ENCODE measurements around the gene SLC44A4. TPM values are rescaled to one million over a fixed set of nuclear protein-coding genes. Genes with fewer than 3 reads are reported as not detected.

SLC44A4 gene
- total RNA-seq, 1 experiment from 2014 or later = not detected

DNA sequence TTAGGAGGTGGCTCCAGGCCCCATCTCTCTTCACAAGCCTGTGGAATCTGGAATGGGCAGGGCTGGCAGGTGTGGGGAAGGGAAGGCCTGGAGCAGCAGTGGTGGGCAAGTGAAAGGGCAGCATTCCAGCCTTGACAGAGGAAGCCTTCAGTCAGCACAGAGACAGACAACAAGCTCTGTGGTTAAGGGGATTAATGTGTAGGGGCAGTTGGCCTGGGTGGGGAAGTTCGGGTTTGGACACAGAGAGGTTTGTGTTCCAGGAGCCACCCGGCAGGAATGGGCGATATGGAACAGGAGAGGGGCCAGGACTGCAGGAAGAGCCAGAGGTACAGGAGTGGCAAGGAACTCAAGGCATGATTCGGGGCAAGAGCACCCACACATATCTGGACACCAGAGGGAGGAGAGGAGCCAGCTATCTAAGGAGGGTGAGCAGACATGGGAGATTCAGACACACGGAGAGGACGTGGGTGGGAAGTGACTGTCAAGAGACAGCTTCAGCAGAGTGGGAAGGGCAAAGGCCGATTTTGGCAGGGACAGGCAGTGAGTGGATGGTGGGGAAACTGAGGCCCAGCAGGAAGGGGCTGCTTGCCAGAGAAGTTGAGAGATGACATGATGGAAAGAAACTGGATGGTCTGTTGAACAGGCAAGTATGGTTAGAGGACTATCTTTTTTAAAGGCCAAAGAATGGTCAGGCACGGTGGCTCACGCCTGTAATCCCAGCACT, 2.5 kb upstream of the SLC44A4 start:
- no peaks in the 10 kb centered on the region for H3K4me1 ChIP-seq (replicated peaks)
- peaks cover 52% of the 10 kb centered on the region for H3K36me3 ChIP-seq
- no peak for DNase-seq (ENCODE audit: low read depth in 1 of 2, low spot score in 2 of 2)
- no peaks in the 10 kb centered on the region for H3K27me3 ChIP-seq (replicated peaks)
- H3K27ac ChIP-seq = no peak overlapping the region
- no peaks in the 10 kb centered on the region for H3K9me3 ChIP-seq (replicated peaks)
- no peak overlapping the region for H3K4me3 ChIP-seq

- Histone ChIP-seq H3K36me3 (peaks cover 50% of the 10 kb centered on the region), H3K4me3 (no peak overlapping the region), H3K27ac (no peak overlapping the region), H3K27me3 (replicated peaks) (no peaks in the 10 kb centered on the region), H3K4me1 (replicated peaks) (no peaks in the 10 kb centered on the region; the same call in 1 of the 2 replicates), H3K9me3 (replicated peaks) (no peaks in the 10 kb centered on the region)
- no peak for DNase-seq (ENCODE audit: low read depth in 1 of 2, low spot score in 2 of 2)
These were observed 1.8 kb upstream of the SLC44A4 start for GRCh38 chr6:31880616-31881015.

- Histone ChIP-seq H3K9me3 (replicated peaks) (no peaks in the 10 kb centered on the region), H3K36me3 (peaks cover 45% of the 10 kb centered on the region), H3K4me1 (replicated peaks) (no peaks in the 10 kb centered on the region; the same call in 1 of the 2 replicates), H3K4me3 (no peak overlapping the region), H3K27me3 (replicated peaks) (no peaks in the 10 kb centered on the region), H3K27ac (no peak overlapping the region)
- peak in 1 of 2 experiments; percentile 36 for DNase-seq (ENCODE audit: low read depth in 1 of 2, low spot score in 2 of 2)
These were observed 1.1 kb upstream of the SLC44A4 start for GRCh38 chr6:31879901-31880300.

DNA sequence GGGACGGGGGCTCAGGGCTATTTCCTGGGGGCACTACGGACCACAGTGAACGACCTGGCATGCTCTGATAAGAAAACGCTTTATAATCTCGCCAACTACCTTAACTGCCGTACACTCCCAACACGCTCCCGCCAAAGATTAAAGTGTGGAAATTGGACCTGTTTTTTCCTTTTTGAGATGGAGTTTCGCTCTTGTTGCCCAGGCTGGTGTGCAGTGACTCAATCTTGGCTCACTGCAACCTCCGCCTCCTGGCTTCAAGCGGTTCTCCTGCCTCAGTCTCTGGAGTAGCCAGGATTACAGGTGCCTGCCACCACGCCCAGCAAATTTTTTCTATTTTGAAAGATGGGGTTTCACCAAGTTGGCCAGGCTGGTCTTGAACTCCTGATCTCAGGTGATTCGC, 346 bp upstream of the SLC44A4 start:
- H3K27ac ChIP-seq = no peak overlapping the region
- H3K4me1 ChIP-seq (replicated peaks) = no peaks in the 10 kb centered on the region; the same call in 1 of the 2 replicates
- DNase-seq (ENCODE audit: low read depth in 1 of 2, low spot score in 2 of 2) = no peak
- peaks cover 41% of the 10 kb centered on the region for H3K36me3 ChIP-seq
- H3K9me3 ChIP-seq (replicated peaks) = no peaks in the 10 kb centered on the region
- H3K27me3 ChIP-seq (replicated peaks) = no peaks in the 10 kb centered on the region
- H3K4me3 ChIP-seq = no peak overlapping the region

GRCh38 chr6:31878222-31878621, 575 bp downstream of the SLC44A4 start:
- no peak overlapping the region for H3K4me3 ChIP-seq
- H3K4me1 ChIP-seq (replicated peaks) = no peaks in the 10 kb centered on the region; the same call in 1 of the 2 replicates
- H3K9me3 ChIP-seq (replicated peaks) = no peaks in the 10 kb centered on the region
- no peaks in the 10 kb centered on the region for H3K27me3 ChIP-seq (replicated peaks)
- peaks cover 36% of the 10 kb centered on the region for H3K36me3 ChIP-seq
- DNase-seq (ENCODE audit: low read depth in 1 of 2, low spot score in 2 of 2) = peak in 1 of 2 experiments; percentile 38
- no peak overlapping the region for H3K27ac ChIP-seq

DNA sequence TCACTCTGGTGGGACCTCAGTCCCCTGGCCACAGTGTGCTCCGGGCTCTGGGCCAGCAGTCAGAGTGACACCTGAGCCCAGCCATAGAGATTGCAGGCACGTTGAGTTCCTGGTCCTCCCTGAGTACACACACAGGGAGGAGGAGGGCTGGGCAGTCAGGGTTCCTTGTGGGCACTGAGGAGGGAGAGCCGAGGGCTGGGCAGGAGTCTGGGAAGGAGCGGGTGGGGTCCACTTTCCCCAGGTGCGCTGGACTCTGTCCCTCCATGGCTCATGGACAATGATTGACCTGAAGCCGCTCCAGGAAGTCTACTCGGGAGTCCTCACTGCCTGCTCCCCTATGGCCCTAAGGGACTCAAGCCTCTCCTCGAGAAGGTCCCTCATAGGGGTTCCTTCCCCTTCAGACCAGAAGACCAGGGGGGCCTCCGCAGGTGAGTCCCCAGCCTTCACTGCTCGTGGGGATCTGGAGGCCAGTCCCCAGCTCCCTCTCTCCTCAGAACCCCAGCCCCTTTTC, 1.1 kb downstream of the SLC44A4 start:
- H3K4me1 ChIP-seq (replicated peaks) = no peaks in the 10 kb centered on the region; the same call in 1 of the 2 replicates
- H3K4me3 ChIP-seq = no peak overlapping the region
- H3K9me3 ChIP-seq (replicated peaks) = no peaks in the 10 kb centered on the region
- peak in 1 of 2 experiments; percentile 38 for DNase-seq (ENCODE audit: low read depth in 1 of 2, low spot score in 2 of 2)
- H3K36me3 ChIP-seq = peaks cover 31% of the 10 kb centered on the region
- H3K27me3 ChIP-seq (replicated peaks) = no peaks in the 10 kb centered on the region
- no peak overlapping the region for H3K27ac ChIP-seq

- no peak overlapping the region for H3K4me3 ChIP-seq
- no peak for DNase-seq (ENCODE audit: low read depth in 1 of 2, low spot score in 2 of 2)
- H3K36me3 ChIP-seq = peaks cover 25% of the 10 kb centered on the region
- H3K27me3 ChIP-seq (replicated peaks) = no peaks in the 10 kb centered on the region
- H3K27ac ChIP-seq = no peak overlapping the region
- no peaks in the 10 kb centered on the region; the same call in 1 of the 2 replicates for H3K9me3 ChIP-seq (replicated peaks)
- H3K4me1 ChIP-seq (replicated peaks) = no peaks in the 10 kb centered on the region; the same call in 1 of the 2 replicates
These were observed 1.6 kb downstream of the SLC44A4 start for GRCh38 chr6:31877125-31877650.

DNA sequence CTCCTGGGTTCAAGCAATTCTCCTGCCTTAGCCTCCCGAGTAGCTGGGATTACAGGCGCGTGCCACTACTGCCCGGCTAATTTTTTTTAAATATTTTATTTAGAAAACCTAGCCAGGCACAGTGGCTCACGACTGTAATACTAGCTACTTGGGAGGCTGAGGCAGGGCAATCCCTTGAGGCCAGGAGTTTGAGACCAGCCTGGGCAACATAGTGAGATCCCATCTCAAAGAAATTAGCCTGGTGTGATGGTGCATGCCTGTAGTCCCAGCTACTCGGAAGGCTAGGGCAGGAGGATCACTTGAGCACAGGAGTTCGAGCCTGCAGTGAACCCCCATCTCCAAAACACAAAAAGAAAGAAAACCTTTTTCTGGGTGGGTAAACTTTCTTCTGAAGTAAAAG, 2.4 kb downstream of the SLC44A4 start:
- Histone ChIP-seq H3K27ac (no peak overlapping the region), H3K4me3 (no peak overlapping the region), H3K36me3 (peaks cover 20% of the 10 kb centered on the region), H3K27me3 (replicated peaks) (no peaks in the 10 kb centered on the region), H3K9me3 (replicated peaks) (no peaks in the 10 kb centered on the region; the same call in 1 of the 2 replicates), H3K4me1 (replicated peaks) (no peaks in the 10 kb centered on the region; the same call in 1 of the 2 replicates)
- DNase-seq (ENCODE audit: low read depth in 1 of 2, low spot score in 2 of 2) = no peak

- no peak for DNase-seq (ENCODE audit: low read depth in 1 of 2, low spot score in 2 of 2)
- Histone ChIP-seq H3K9me3 (replicated peaks) (no peaks in the 10 kb centered on the region; the same call in 1 of the 2 replicates), H3K27me3 (replicated peaks) (no peaks in the 10 kb centered on the region), H3K27ac (no peak overlapping the region), H3K4me1 (replicated peaks) (no peaks in the 10 kb centered on the region; the same call in 1 of the 2 replicates), H3K4me3 (no peak overlapping the region), H3K36me3 (peaks cover 15% of the 10 kb centered on the region)
These were observed 2.9 kb downstream of the SLC44A4 start for GRCh38 chr6:31875877-31876276.

- Histone ChIP-seq H3K27me3 (replicated peaks) (no peaks in the 10 kb centered on the region), H3K27ac (no peak overlapping the region), H3K9me3 (replicated peaks) (no peaks in the 10 kb centered on the region; the same call in 1 of the 2 replicates), H3K4me1 (replicated peaks) (no peaks in the 10 kb centered on the region; the same call in 1 of the 2 replicates), H3K4me3 (no peak overlapping the region), H3K36me3 (peaks cover 8% of the 10 kb centered on the region)
- DNase-seq (ENCODE audit: low read depth in 1 of 2, low spot score in 2 of 2) = no peak
These were observed 3.8 kb downstream of the SLC44A4 start for GRCh38 chr6:31874836-31875572.

DNA sequence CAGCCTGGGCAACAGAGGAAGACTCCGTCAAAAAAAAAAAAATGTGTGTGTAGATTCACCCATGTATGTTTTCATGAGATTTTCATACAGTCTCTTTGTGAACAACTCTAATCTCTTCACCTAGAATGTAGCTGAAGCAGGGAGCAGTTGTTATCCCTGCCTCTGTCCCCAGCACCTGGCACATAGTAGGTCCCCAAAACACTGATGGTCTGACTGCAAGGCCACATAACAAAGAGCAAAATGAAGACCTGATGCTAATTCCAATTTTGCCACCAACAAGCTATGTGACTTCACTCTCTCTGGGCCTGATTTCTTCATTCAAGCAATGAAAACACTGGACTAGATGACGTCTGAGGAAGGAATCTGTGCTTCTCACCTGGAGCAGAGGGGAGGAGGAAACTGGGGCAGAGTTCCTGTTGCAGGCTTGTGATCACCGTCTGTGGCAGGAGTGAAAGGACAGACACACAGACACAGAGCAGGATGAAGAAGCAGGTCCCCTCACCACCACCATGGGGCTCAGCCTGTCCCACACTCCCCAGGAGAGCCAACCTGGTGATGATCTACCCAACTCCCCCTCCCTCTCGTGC, 4.6 kb downstream of the SLC44A4 start:
- Histone ChIP-seq H3K27ac (no peak overlapping the region), H3K4me1 (replicated peaks) (no peaks in the 10 kb centered on the region; the same call in 1 of the 2 replicates), H3K27me3 (replicated peaks) (no peaks in the 10 kb centered on the region), H3K9me3 (replicated peaks) (no peaks in the 10 kb centered on the region; the same call in 1 of the 2 replicates), H3K4me3 (no peak overlapping the region), H3K36me3 (no peaks in the 10 kb centered on the region)
- DNase-seq (ENCODE audit: low read depth in 1 of 2, low spot score in 2 of 2) = no peak

DNA sequence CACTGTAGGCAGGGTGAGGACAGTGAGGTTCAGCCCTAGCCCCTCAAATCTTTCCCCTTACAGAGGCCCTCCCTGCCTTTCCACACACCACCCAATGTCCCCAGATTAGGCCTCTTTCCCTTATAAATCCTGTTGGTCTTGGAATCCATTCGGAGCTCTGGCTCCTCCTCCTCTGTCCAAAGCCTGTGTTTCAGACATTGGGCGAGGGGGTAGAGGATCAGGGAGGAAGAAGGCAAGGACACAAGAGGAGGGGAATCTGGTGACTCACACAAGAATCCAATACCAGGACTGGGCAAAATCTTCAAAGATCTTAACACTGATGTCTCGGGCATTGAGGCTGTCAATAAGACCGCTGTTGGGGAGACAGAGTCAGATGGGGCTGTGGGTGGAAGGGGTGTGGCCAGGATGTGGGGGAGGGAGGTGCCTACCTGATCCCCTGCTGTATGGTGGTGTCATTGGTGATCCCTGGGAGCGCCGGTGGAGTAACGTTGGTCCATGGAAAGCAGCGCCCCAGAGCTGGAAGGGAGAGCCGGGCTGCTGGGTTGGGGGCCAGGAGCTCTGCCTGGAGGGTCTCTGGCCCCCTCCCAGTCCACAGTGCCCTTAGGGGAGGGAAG, 7.6 kb downstream of the SLC44A4 start:
- Histone ChIP-seq H3K4me1 (replicated peaks) (no peaks in the 10 kb centered on the region; the same call in 1 of the 2 replicates), H3K9me3 (replicated peaks) (no peaks in the 10 kb centered on the region; the same call in 1 of the 2 replicates), H3K4me3 (no peak overlapping the region), H3K27me3 (replicated peaks) (no peaks in the 10 kb centered on the region), H3K36me3 (no peaks in the 10 kb centered on the region), H3K27ac (no peak overlapping the region)
- no peak for DNase-seq (ENCODE audit: low read depth in 1 of 2, low spot score in 2 of 2)

- no peaks in the 10 kb centered on the region; the same call in 1 of the 2 replicates for H3K9me3 ChIP-seq (replicated peaks)
- DNase-seq (ENCODE audit: low read depth in 1 of 2, low spot score in 2 of 2) = no peak
- no peaks in the 10 kb centered on the region; the same call in 1 of the 2 replicates for H3K4me1 ChIP-seq (replicated peaks)
- no peak overlapping the region for H3K4me3 ChIP-seq
- no peaks in the 10 kb centered on the region for H3K36me3 ChIP-seq
- H3K27me3 ChIP-seq (replicated peaks) = no peaks in the 10 kb centered on the region
- H3K27ac ChIP-seq = no peak overlapping the region
These were observed 8.3 kb downstream of the SLC44A4 start for GRCh38 chr6:31870385-31870921.

All from SJSA1 (cell line).